ENCODE data around the gene KCTD18.

Gene KCTD18

DNA sequence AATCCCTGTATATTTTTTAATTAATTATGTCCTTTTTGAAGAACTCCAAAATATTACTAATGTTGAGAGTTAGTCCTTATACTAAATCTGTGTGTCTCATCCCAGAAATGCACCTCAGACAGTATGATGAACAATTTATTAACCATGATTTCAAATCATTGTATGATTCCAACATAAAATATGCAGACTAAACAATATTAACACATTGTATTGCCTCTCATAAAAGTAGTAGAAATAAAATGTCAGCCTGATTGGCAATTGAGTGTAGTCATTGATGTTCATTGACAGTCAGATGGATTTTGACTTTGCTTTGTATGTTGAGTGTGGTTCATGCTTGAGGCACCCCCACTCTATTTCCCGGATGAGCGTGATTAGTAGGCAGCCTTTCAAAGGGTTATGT is 57.5 kb downstream of the KCTD18 start:
- no peaks in the 10 kb centered on the region for H3K36me3 ChIP-seq (ENCODE audit: control insufficient read depth, insufficient read depth, low read length)
- no peaks in the 10 kb centered on the region for H3K27me3 ChIP-seq (ENCODE audit: control insufficient read depth, insufficient read depth, low read length)
- no peak overlapping the region for H3K9ac ChIP-seq (ENCODE audit: low read length)
- no peak overlapping the region for H3K4me3 ChIP-seq (ENCODE audit: low read length)
- no peaks in the 10 kb centered on the region for H3K4me1 ChIP-seq (ENCODE audit: control insufficient read depth, insufficient read depth, low read length)
- H3K9me3 ChIP-seq (ENCODE audit: control insufficient read depth, low read length): no peaks in the 10 kb centered on the region

- no peaks in the 10 kb centered on the region for H3K27me3 ChIP-seq (ENCODE audit: control insufficient read depth, insufficient read depth, low read length)
- no peaks in the 10 kb centered on the region for H3K36me3 ChIP-seq (ENCODE audit: control insufficient read depth, insufficient read depth, low read length)
- H3K9me3 ChIP-seq (ENCODE audit: control insufficient read depth, low read length): no peaks in the 10 kb centered on the region
- no peak overlapping the region for H3K4me3 ChIP-seq (ENCODE audit: low read length)
- no peak overlapping the region for H3K9ac ChIP-seq (ENCODE audit: low read length)
- H3K4me1 ChIP-seq (ENCODE audit: control insufficient read depth, insufficient read depth, low read length): no peaks in the 10 kb centered on the region
These were observed 58.4 kb downstream of the KCTD18 start for GRCh38 chr2:200451511-200451910.

- Histone ChIP-seq H3K4me3 (ENCODE audit: low read length) (no peak overlapping the region), H3K9me3 (ENCODE audit: control insufficient read depth, low read length) (no peaks in the 10 kb centered on the region), H3K9ac (ENCODE audit: low read length) (no peak overlapping the region), H3K27me3 (ENCODE audit: control insufficient read depth, insufficient read depth, low read length) (no peaks in the 10 kb centered on the region), H3K4me1 (ENCODE audit: control insufficient read depth, insufficient read depth, low read length) (no peaks in the 10 kb centered on the region), H3K36me3 (ENCODE audit: control insufficient read depth, insufficient read depth, low read length) (no peaks in the 10 kb centered on the region)
These were observed 59.6 kb downstream of the KCTD18 start for GRCh38 chr2:200450288-200450687.

GRCh38 chr2:200449149-200449548 is 60.7 kb downstream of the KCTD18 start:
- Histone ChIP-seq H3K36me3 (ENCODE audit: control insufficient read depth, insufficient read depth, low read length) (no peaks in the 10 kb centered on the region), H3K4me3 (ENCODE audit: low read length) (no peak overlapping the region)

GRCh38 chr2:200448455-200448854 is 61.4 kb downstream of the KCTD18 start:
- H3K27me3 ChIP-seq (ENCODE audit: control insufficient read depth, insufficient read depth, low read length): no peaks in the 10 kb centered on the region
- H3K9me3 ChIP-seq (ENCODE audit: control insufficient read depth, low read length): no peaks in the 10 kb centered on the region
- peaks cover 4% of the 10 kb centered on the region for H3K4me1 ChIP-seq (ENCODE audit: control insufficient read depth, insufficient read depth, low read length)
- H3K9ac ChIP-seq (ENCODE audit: low read length): no peak overlapping the region
- no peaks in the 10 kb centered on the region for H3K36me3 ChIP-seq (ENCODE audit: control insufficient read depth, insufficient read depth, low read length)
- no peak overlapping the region for H3K4me3 ChIP-seq (ENCODE audit: low read length)

More at GRCh38 chr2:200449149-200449548, 60.7 kb downstream of the KCTD18 start:
- Histone ChIP-seq H3K27me3 (ENCODE audit: control insufficient read depth, insufficient read depth, low read length) (no peaks in the 10 kb centered on the region), H3K9me3 (ENCODE audit: control insufficient read depth, low read length) (no peaks in the 10 kb centered on the region), H3K9ac (ENCODE audit: low read length) (no peak overlapping the region), H3K4me1 (ENCODE audit: control insufficient read depth, insufficient read depth, low read length) (no peaks in the 10 kb centered on the region)

GRCh38 chr2:200447139-200447855 is 62.6 kb downstream of the KCTD18 start:
- Histone ChIP-seq H3K9ac (ENCODE audit: low read length) (no peak overlapping the region), H3K27me3 (ENCODE audit: control insufficient read depth, insufficient read depth, low read length) (no peaks in the 10 kb centered on the region), H3K36me3 (ENCODE audit: control insufficient read depth, insufficient read depth, low read length) (no peaks in the 10 kb centered on the region), H3K4me1 (ENCODE audit: control insufficient read depth, insufficient read depth, low read length) (peaks cover 5% of the 10 kb centered on the region), H3K4me3 (ENCODE audit: low read length) (no peak overlapping the region), H3K9me3 (ENCODE audit: control insufficient read depth, low read length) (no peaks in the 10 kb centered on the region)

DNA sequence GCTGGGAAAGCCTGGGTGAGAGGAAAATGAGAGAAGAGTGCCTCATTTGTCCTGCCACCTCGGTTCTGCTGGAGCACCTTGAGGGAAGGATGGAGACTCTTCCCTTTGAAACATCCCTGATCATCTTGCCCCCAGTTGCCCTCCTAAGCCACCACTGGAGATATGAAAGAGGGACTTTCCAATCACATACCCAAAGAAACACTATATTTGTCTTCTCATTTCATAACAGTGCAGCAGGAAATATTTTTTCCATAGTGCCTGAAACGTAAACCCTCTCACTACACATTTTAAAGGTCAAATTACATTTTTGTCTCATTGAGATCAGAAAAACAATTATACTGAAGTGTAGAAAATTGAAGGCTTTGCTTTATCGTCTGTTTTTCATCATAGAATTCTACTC is 63.3 kb downstream of the KCTD18 start:
- Histone ChIP-seq H3K9ac (ENCODE audit: low read length) (no peak overlapping the region), H3K36me3 (ENCODE audit: control insufficient read depth, insufficient read depth, low read length) (no peaks in the 10 kb centered on the region), H3K27me3 (ENCODE audit: control insufficient read depth, insufficient read depth, low read length) (no peaks in the 10 kb centered on the region), H3K4me1 (ENCODE audit: control insufficient read depth, insufficient read depth, low read length) (peaks cover 5% of the 10 kb centered on the region), H3K9me3 (ENCODE audit: control insufficient read depth, low read length) (no peaks in the 10 kb centered on the region), H3K4me3 (ENCODE audit: low read length) (no peak overlapping the region)

GRCh38 chr2:200445284-200445683 is 64.6 kb downstream of the KCTD18 start:
- H3K9ac ChIP-seq (ENCODE audit: low read length): no peak overlapping the region
- no peaks in the 10 kb centered on the region for H3K9me3 ChIP-seq (ENCODE audit: control insufficient read depth, low read length)
- peaks cover 5% of the 10 kb centered on the region for H3K4me1 ChIP-seq (ENCODE audit: control insufficient read depth, insufficient read depth, low read length)
- no peaks in the 10 kb centered on the region for H3K36me3 ChIP-seq (ENCODE audit: control insufficient read depth, insufficient read depth, low read length)
- no peaks in the 10 kb centered on the region for H3K27me3 ChIP-seq (ENCODE audit: control insufficient read depth, insufficient read depth, low read length)
- no peak overlapping the region for H3K4me3 ChIP-seq (ENCODE audit: low read length)

- no peaks in the 10 kb centered on the region for H3K36me3 ChIP-seq (ENCODE audit: control insufficient read depth, insufficient read depth, low read length)
- no peaks in the 10 kb centered on the region for H3K27me3 ChIP-seq (ENCODE audit: control insufficient read depth, insufficient read depth, low read length)
- H3K4me1 ChIP-seq (ENCODE audit: control insufficient read depth, insufficient read depth, low read length): peaks cover 5% of the 10 kb centered on the region
- H3K9ac ChIP-seq (ENCODE audit: low read length): no peak overlapping the region
- H3K4me3 ChIP-seq (ENCODE audit: low read length): no peak overlapping the region
- H3K9me3 ChIP-seq (ENCODE audit: control insufficient read depth, low read length): no peaks in the 10 kb centered on the region
These were observed 65.3 kb downstream of the KCTD18 start for GRCh38 chr2:200444530-200444929.

GRCh38 chr2:200443916-200444315 is 66.0 kb downstream of the KCTD18 start:
- Histone ChIP-seq H3K9me3 (ENCODE audit: control insufficient read depth, low read length) (no peaks in the 10 kb centered on the region), H3K27me3 (ENCODE audit: control insufficient read depth, insufficient read depth, low read length) (no peaks in the 10 kb centered on the region), H3K4me1 (ENCODE audit: control insufficient read depth, insufficient read depth, low read length) (peaks cover 5% of the 10 kb centered on the region), H3K9ac (ENCODE audit: low read length) (no peak overlapping the region), H3K4me3 (ENCODE audit: low read length) (no peak overlapping the region), H3K36me3 (ENCODE audit: control insufficient read depth, insufficient read depth, low read length) (no peaks in the 10 kb centered on the region)

GRCh38 chr2:200443376-200443775 is 66.5 kb downstream of the KCTD18 start:
- Histone ChIP-seq H3K4me1 (ENCODE audit: control insufficient read depth, insufficient read depth, low read length) (peaks cover 5% of the 10 kb centered on the region), H3K36me3 (ENCODE audit: control insufficient read depth, insufficient read depth, low read length) (no peaks in the 10 kb centered on the region), H3K9ac (ENCODE audit: low read length) (no peak overlapping the region), H3K4me3 (ENCODE audit: low read length) (no peak overlapping the region), H3K27me3 (ENCODE audit: control insufficient read depth, insufficient read depth, low read length) (no peaks in the 10 kb centered on the region), H3K9me3 (ENCODE audit: control insufficient read depth, low read length) (no peaks in the 10 kb centered on the region)

DNA sequence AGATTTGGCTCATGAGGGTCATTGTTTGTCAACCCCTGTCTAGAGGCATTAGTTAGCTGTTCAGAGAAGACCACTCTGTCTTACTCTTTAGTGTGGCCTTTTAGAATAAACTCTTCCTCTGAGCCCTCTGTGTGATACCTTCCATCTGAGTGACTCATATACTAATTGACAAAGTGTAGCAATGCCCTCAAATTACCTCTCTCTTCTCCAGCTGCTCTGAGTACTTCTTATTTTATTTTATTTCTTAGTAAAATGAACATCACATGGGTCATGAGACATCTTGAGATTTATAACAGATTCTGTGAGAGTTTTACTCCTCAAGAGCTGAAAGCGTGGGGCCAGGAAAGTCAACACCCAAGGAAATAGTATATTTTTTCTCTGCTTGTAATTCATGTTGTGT is 67.4 kb downstream of the KCTD18 start:
- H3K27me3 ChIP-seq (ENCODE audit: control insufficient read depth, insufficient read depth, low read length): no peaks in the 10 kb centered on the region
- no peaks in the 10 kb centered on the region for H3K36me3 ChIP-seq (ENCODE audit: control insufficient read depth, insufficient read depth, low read length)
- H3K9ac ChIP-seq (ENCODE audit: low read length): no peak overlapping the region
- H3K9me3 ChIP-seq (ENCODE audit: control insufficient read depth, low read length): no peaks in the 10 kb centered on the region
- peaks cover 5% of the 10 kb centered on the region for H3K4me1 ChIP-seq (ENCODE audit: control insufficient read depth, insufficient read depth, low read length)
- no peak overlapping the region for H3K4me3 ChIP-seq (ENCODE audit: low read length)

DNA sequence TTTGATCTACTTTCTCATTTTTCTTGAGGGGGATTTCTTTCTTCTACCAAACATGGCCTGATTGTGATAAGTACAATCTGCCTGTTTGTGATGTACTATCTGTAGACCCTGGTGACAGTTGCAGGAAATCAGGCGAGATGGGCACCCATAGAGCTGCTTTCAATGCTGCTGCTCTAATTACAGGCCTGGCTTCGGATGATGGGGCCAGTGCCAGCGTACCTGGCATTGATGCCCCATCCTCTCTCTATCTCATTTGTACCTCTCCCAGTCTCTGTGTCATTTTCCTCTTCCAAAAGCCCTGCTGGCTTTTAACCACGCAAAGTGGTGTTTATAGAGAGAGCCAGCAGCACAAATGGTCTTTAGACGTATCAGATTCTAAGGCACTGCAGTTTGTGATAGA is 69.9 kb downstream of the KCTD18 start:
- Histone ChIP-seq H3K4me3 (ENCODE audit: low read length) (no peak overlapping the region), H3K9me3 (ENCODE audit: control insufficient read depth, low read length) (no peaks in the 10 kb centered on the region), H3K36me3 (ENCODE audit: control insufficient read depth, insufficient read depth, low read length) (no peaks in the 10 kb centered on the region), H3K4me1 (ENCODE audit: control insufficient read depth, insufficient read depth, low read length) (peaks cover 5% of the 10 kb centered on the region), H3K27me3 (ENCODE audit: control insufficient read depth, insufficient read depth, low read length) (no peaks in the 10 kb centered on the region), H3K9ac (ENCODE audit: low read length) (no peak overlapping the region)

Data from mucosa of stomach (tissue), 1 donor.